ENCODE results near the gene CRYBB1.

Gene CRYBB1

DNA sequence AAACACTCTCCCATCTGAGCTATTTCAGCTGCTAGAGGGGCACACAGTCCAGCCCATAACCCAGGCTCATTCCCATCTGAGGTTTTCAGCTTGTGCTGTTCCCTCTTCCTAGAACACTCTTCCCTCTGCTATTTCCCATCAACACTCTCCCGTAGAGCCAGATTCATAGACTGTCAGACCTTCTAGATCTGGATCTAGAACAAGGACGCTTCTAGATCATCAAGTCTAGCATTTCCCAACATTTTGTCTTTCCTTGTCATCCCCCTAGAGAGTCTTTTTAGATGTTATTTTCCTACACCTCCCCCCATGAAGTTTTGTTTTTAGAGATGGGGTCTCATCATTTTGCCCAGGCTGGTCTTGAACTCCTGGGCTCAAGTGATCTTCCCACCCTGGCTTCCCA is 17.3 kb upstream of the CRYBB1 start:
- no peak overlapping the region for H3K4me3 ChIP-seq (replicated peaks; ENCODE audit: low read depth, low read length)

DNA sequence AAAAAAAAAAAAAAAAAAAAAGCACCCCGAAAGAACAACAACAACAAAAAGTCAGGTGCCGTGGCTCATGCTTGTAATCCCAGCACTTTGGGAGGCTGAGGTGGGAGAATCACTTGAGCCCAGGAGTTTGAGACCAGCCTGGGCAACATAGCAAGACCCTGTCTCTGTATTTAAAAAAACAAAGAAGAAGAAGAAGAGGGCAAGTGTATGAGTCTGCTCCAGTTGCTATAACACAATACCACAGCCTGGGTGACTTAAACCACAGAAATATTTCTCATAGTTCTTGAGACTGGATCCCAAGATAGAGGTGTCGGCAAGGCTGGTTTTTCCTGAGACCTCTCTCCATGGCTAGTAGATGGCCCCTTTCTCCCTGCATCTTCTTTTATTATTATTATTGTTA is 16.4 kb upstream of the CRYBB1 start:
- DNase-seq (ENCODE audit: extremely low read depth, low read depth), result no peak
- TF ChIP-seq, protein P1, sequence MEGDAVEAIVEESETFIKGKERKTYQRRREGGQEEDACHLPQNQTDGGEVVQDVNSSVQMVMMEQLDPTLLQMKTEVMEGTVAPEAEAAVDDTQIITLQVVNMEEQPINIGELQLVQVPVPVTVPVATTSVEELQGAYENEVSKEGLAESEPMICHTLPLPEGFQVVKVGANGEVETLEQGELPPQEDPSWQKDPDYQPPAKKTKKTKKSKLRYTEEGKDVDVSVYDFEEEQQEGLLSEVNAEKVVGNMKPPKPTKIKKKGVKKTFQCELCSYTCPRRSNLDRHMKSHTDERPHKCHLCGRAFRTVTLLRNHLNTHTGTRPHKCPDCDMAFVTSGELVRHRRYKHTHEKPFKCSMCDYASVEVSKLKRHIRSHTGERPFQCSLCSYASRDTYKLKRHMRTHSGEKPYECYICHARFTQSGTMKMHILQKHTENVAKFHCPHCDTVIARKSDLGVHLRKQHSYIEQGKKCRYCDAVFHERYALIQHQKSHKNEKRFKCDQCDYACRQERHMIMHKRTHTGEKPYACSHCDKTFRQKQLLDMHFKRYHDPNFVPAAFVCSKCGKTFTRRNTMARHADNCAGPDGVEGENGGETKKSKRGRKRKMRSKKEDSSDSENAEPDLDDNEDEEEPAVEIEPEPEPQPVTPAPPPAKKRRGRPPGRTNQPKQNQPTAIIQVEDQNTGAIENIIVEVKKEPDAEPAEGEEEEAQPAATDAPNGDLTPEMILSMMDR (IDR thresholded peaks at IDR 0.05; ENCODE audit: low read depth, low read length, missing control alignments), result no peak
- no peak overlapping the region for H3K4me3 ChIP-seq (replicated peaks; ENCODE audit: low read depth, low read length)

More for the DNA sequence above, 17.3 kb upstream of the CRYBB1 start:
- no peak for DNase-seq (ENCODE audit: extremely low read depth, low read depth)
- TF ChIP-seq, protein P1 (IDR thresholded peaks at IDR 0.05; ENCODE audit: low read depth, low read length, missing control alignments), result no peak

- TF ChIP-seq, protein P1 (IDR thresholded peaks at IDR 0.05; ENCODE audit: low read depth, low read length, missing control alignments), result no peak
- no peak for DNase-seq (ENCODE audit: extremely low read depth, low read depth)
- no peak overlapping the region for H3K4me3 ChIP-seq (replicated peaks; ENCODE audit: low read depth, low read length)
These were observed 14.8 kb upstream of the CRYBB1 start for GRCh38 chr22:26632422-26633155.

GRCh38 chr22:26631282-26631681 is 13.5 kb upstream of the CRYBB1 start:
- H3K4me3 ChIP-seq (replicated peaks; ENCODE audit: low read depth, low read length), result no peak overlapping the region
- TF ChIP-seq, protein P1 (IDR thresholded peaks at IDR 0.05; ENCODE audit: low read depth, low read length, missing control alignments), result no peak
- no peak for DNase-seq (ENCODE audit: extremely low read depth, low read depth)

DNA sequence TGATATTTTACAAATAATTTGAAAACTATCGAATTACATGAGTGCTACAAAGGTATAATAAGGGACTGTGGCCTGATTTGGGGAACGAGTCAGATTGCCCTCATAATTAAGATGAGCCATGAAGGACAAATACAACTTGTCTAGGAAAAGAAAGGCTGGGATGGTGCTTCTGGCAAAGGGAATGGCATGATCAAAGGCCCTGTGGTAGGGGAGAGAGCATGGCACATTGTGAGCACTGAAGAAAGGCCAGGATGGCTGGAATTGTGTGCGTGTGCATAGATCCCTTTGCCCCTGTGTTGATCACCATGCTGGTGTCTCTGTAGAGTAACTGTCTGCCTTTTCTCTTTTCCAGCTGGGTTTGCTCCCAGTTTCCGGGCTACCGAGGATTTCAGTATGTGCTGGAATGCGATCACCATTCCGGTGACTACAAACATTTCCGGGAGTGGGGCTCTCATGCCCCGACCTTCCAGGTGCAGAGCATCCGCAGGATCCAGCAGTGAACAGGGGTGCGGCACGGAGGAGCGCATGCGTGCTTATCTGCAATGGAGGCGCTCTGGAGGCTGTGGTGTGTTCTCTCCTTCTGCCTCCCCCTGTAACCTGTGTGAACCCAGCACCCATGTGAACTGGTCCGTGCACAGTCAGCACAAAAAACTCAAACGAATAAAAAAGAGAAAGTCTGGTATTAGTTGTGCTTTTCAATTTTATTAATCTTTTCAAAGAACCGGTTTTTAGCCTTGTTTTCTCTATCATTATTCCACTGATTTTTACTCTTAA is 12.3 kb upstream of the CRYBB1 start:
- TF ChIP-seq, protein P1 (IDR thresholded peaks at IDR 0.05; ENCODE audit: low read depth, low read length, missing control alignments), result no peak
- no peak for DNase-seq (ENCODE audit: extremely low read depth, low read depth)
- H3K4me3 ChIP-seq (replicated peaks; ENCODE audit: low read depth, low read length), result no peak overlapping the region

- no peak for DNase-seq (ENCODE audit: extremely low read depth, low read depth)
- TF ChIP-seq, protein P1 (IDR thresholded peaks at IDR 0.05; ENCODE audit: low read depth, low read length, missing control alignments), result no peak
- no peak overlapping the region for H3K4me3 ChIP-seq (replicated peaks; ENCODE audit: low read depth, low read length)
These were observed 7.0 kb upstream of the CRYBB1 start for GRCh38 chr22:26624803-26625202.

Measured in HFF-Myc (cell line).